ENCODE measurements around the gene CCR9. TPM values are rescaled to one million over a fixed set of nuclear protein-coding genes. Genes with fewer than 3 reads are reported as not detected.
A peak's percentile ranks its signal among the peaks of the same experiment; 100 is the strongest.

The CCR9 gene
- total and polyA plus RNA-seq, 7 experiments from 2014 or later, result 0.31 to 0.66 (median 0.48) TPM; not detected in 1

- H3K4me3 Mint-ChIP-seq, result no peak overlapping the region
- peaks cover 0 to 3% (median 0%) of the 10 kb centered on the region in 5 donors for H3K36me3 Mint-ChIP-seq
- DNase-seq, result no peak
- Histone ChIP-seq H3K9me3 (ENCODE audit: control insufficient read depth in 2 of 3, low read length in 3 of 3) (no peaks in the 10 kb centered on the region), H3K36me3 (ENCODE audit: control insufficient read depth in 2 of 3, insufficient read depth in 3 of 3, low read length in 3 of 3) (no peaks in the 10 kb centered on the region), H3K27me3 (ENCODE audit: control insufficient read depth in 2 of 2, insufficient read depth in 2 of 2, low read length in 2 of 2) (no peaks in the 10 kb centered on the region), H3K27ac (ENCODE audit: low read depth, low read length) (no peak overlapping the region), H3K4me3 (ENCODE audit: low read length) (no peak overlapping the region), H3K4me1 (ENCODE audit: control insufficient read depth in 2 of 2, insufficient read depth in 2 of 2, low read length in 2 of 2) (peaks cover 0 to 8% of the 10 kb centered on the region in 2 donors)
- H3K27ac Mint-ChIP-seq, result no peak overlapping the region
- H3K4me1 Mint-ChIP-seq, result peaks cover 10 to 42% (median 28%) of the 10 kb centered on the region in 7 donors
- intact Hi-C loops (cut with micrococcal nuclease), result no loop called here
- ChIA-PET CTCF (no interaction called here), POLR2A (no interaction called here)
- peaks cover 0 to 6% (median 0%) of the 10 kb centered on the region in 11 donors for H3K9me3 Mint-ChIP-seq
- no peak for ATAC-seq
- peaks cover 0 to 65% (median 0%) of the 10 kb centered on the region in 5 donors for H3K27me3 Mint-ChIP-seq
Observed at GRCh38 chr3:45896956-45897355, 10.6 kb downstream of the CCR9 start.

- H3K27me3 Mint-ChIP-seq, result peaks cover 0 to 24% (median 0%) of the 10 kb centered on the region in 5 donors
- H3K27ac ChIP-seq (ENCODE audit: low read depth, low read length), result no peak overlapping the region
- no peak overlapping the region for H3K4me3 Mint-ChIP-seq
- intact Hi-C loops (cut with micrococcal nuclease), result no loop called here
- no peaks in the 10 kb centered on the region for H3K36me3 ChIP-seq (ENCODE audit: control insufficient read depth in 2 of 3, insufficient read depth in 3 of 3, low read length in 3 of 3)
- H3K4me3 ChIP-seq (ENCODE audit: low read length), result no peak overlapping the region
- DNase-seq (no peak), ATAC-seq (peak; percentile 21)
- no peaks in the 10 kb centered on the region for H3K27me3 ChIP-seq (ENCODE audit: control insufficient read depth in 2 of 2, insufficient read depth in 2 of 2, low read length in 2 of 2)
- H3K9me3 Mint-ChIP-seq, result peaks cover 0 to 13% (median 0%) of the 10 kb centered on the region in 11 donors
- H3K4me1 ChIP-seq (ENCODE audit: control insufficient read depth in 2 of 2, insufficient read depth in 2 of 2, low read length in 2 of 2), result peaks cover 14 to 17% of the 10 kb centered on the region in 2 donors
- ChIA-PET POLR2A (no interaction called here), CTCF (interaction anchor here (1.0 kb wide), 1 partner anchor 8 kb away, joined by 5 read pairs; no protein-coding TSS in a partner anchor)
- H3K27ac Mint-ChIP-seq, result peak overlapping the region in 2 of 9 donors; percentile 33 to 53
- H3K9me3 ChIP-seq (ENCODE audit: control insufficient read depth in 2 of 3, low read length in 3 of 3), result no peaks in the 10 kb centered on the region
- peaks cover 5 to 34% (median 9%) of the 10 kb centered on the region in 5 donors for H3K36me3 Mint-ChIP-seq
- H3K4me1 Mint-ChIP-seq, result peaks cover 17 to 45% (median 27%) of the 10 kb centered on the region in 7 donors
Observed at GRCh38 chr3:45904931-45905330, 18.6 kb downstream of the CCR9 start.

- Mint-ChIP-seq H3K9me3 (peaks cover 0 to 13% (median 0%) of the 10 kb centered on the region in 11 donors), H3K4me1 (peaks cover 21 to 52% (median 29%) of the 10 kb centered on the region in 7 donors), H3K36me3 (peaks cover 5 to 39% (median 13%) of the 10 kb centered on the region in 5 donors), H3K27ac (peak overlapping the region in 1 of 9 donors; percentile 34), H3K4me3 (no peak overlapping the region), H3K27me3 (peaks cover 0 to 28% (median 0%) of the 10 kb centered on the region in 5 donors)
- H3K27ac ChIP-seq (ENCODE audit: low read depth, low read length), result no peak overlapping the region
- no peaks in the 10 kb centered on the region for H3K9me3 ChIP-seq (ENCODE audit: control insufficient read depth in 2 of 3, low read length in 3 of 3)
- intact Hi-C loops (cut with micrococcal nuclease), result no loop called here
- H3K36me3 ChIP-seq (ENCODE audit: control insufficient read depth in 2 of 3, insufficient read depth in 3 of 3, low read length in 3 of 3), result no peaks in the 10 kb centered on the region
- H3K27me3 ChIP-seq (ENCODE audit: control insufficient read depth in 2 of 2, insufficient read depth in 2 of 2, low read length in 2 of 2), result no peaks in the 10 kb centered on the region
- peaks cover 14 to 17% of the 10 kb centered on the region in 2 donors for H3K4me1 ChIP-seq (ENCODE audit: control insufficient read depth in 2 of 2, insufficient read depth in 2 of 2, low read length in 2 of 2)
- CTCF ChIA-PET, result no interaction called here
- no peak overlapping the region for H3K4me3 ChIP-seq (ENCODE audit: low read length)
- no peak for ATAC-seq
- POLR2A ChIA-PET, result no interaction called here
- no peak for DNase-seq
Observed at GRCh38 chr3:45905755-45906154, 19.4 kb downstream of the CCR9 start.

- Mint-ChIP-seq H3K4me3 (peak overlapping the region in 3 of 10 donors; percentile 27 to 75 (median 65)), H3K9me3 (peaks cover 0 to 10% (median 0%) of the 10 kb centered on the region in 11 donors), H3K4me1 (peaks cover 21 to 57% (median 30%) of the 10 kb centered on the region in 7 donors), H3K27me3 (peaks cover 0 to 31% (median 0%) of the 10 kb centered on the region in 5 donors), H3K27ac (peak overlapping the region in 2 of 9 donors; percentile 7 to 56), H3K36me3 (peaks cover 7 to 40% (median 13%) of the 10 kb centered on the region in 5 donors)
- Histone ChIP-seq H3K9me3 (ENCODE audit: control insufficient read depth in 2 of 3, low read length in 3 of 3) (no peaks in the 10 kb centered on the region), H3K4me1 (ENCODE audit: control insufficient read depth in 2 of 2, insufficient read depth in 2 of 2, low read length in 2 of 2) (peaks cover 14 to 17% of the 10 kb centered on the region in 2 donors), H3K27me3 (ENCODE audit: control insufficient read depth in 2 of 2, insufficient read depth in 2 of 2, low read length in 2 of 2) (no peaks in the 10 kb centered on the region), H3K27ac (ENCODE audit: low read depth, low read length) (no peak overlapping the region), H3K36me3 (ENCODE audit: control insufficient read depth in 2 of 3, insufficient read depth in 3 of 3, low read length in 3 of 3) (no peaks in the 10 kb centered on the region), H3K4me3 (ENCODE audit: low read length) (no peak overlapping the region)
- DNase-seq, result no peak
- intact Hi-C loops (cut with micrococcal nuclease), result no loop called here
- ChIA-PET POLR2A (no interaction called here), CTCF (no interaction called here)
- ATAC-seq, result no peak
Observed at GRCh38 chr3:45906681-45907407, 20.5 kb downstream of the CCR9 start.

GRCh38 chr3:45907769-45908705, 21.7 kb downstream of the CCR9 start:
- ChIA-PET CTCF (interaction anchor here (1.0 to 1.1 kb wide), 3 partner anchors 15 to 171 kb away, joined by 3 to 4 read pairs (median 3); no protein-coding TSS in a partner anchor), POLR2A (interaction anchor here (0.6 kb wide), 1 partner anchor 43 kb away, joined by 3 read pairs; no protein-coding TSS in a partner anchor)
- peak; percentile 78 for ATAC-seq
- Histone ChIP-seq H3K27me3 (ENCODE audit: control insufficient read depth in 2 of 2, insufficient read depth in 2 of 2, low read length in 2 of 2) (no peaks in the 10 kb centered on the region), H3K4me1 (ENCODE audit: control insufficient read depth in 2 of 2, insufficient read depth in 2 of 2, low read length in 2 of 2) (peaks cover 14 to 17% of the 10 kb centered on the region in 2 donors), H3K36me3 (ENCODE audit: control insufficient read depth in 2 of 3, insufficient read depth in 3 of 3, low read length in 3 of 3) (no peaks in the 10 kb centered on the region), H3K4me3 (ENCODE audit: low read length) (peak overlapping the region; percentile 7), H3K9me3 (ENCODE audit: control insufficient read depth in 2 of 3, low read length in 3 of 3) (no peaks in the 10 kb centered on the region), H3K27ac (ENCODE audit: low read depth, low read length) (no peak overlapping the region)
- Mint-ChIP-seq H3K4me1 (peaks cover 23 to 61% (median 34%) of the 10 kb centered on the region in 7 donors), H3K36me3 (peaks cover 11 to 42% (median 13%) of the 10 kb centered on the region in 5 donors), H3K27ac (peak overlapping the region in 6 of 9 donors; percentile 7 to 67 (median 60)), H3K9me3 (peaks cover 0 to 10% (median 0%) of the 10 kb centered on the region in 11 donors), H3K27me3 (peaks cover 0 to 35% (median 0%) of the 10 kb centered on the region in 5 donors), H3K4me3 (peak overlapping the region; percentile 26 to 75 (median 52))
- peak in 6 of 9 donors; percentile 15 to 49 (median 37) for DNase-seq
- intact Hi-C loops (cut with micrococcal nuclease), result no loop called here

GRCh38 chr3:45908761-45909160, 22.4 kb downstream of the CCR9 start:
- Mint-ChIP-seq H3K27me3 (peaks cover 0 to 43% (median 0%) of the 10 kb centered on the region in 5 donors), H3K27ac (peak overlapping the region in 3 of 9 donors; percentile 7 to 64 (median 56)), H3K9me3 (peaks cover 0 to 10% (median 0%) of the 10 kb centered on the region in 11 donors), H3K4me1 (peaks cover 23 to 61% (median 34%) of the 10 kb centered on the region in 7 donors), H3K4me3 (peak overlapping the region in 8 of 10 donors; percentile 26 to 75 (median 51)), H3K36me3 (peaks cover 11 to 42% (median 13%) of the 10 kb centered on the region in 5 donors)
- POLR2A ChIA-PET, result interaction anchor here (0.6 kb wide), 1 partner anchor 43 kb away, joined by 3 read pairs; no protein-coding TSS in a partner anchor
- peaks cover 14 to 17% of the 10 kb centered on the region in 2 donors for H3K4me1 ChIP-seq (ENCODE audit: control insufficient read depth in 2 of 2, insufficient read depth in 2 of 2, low read length in 2 of 2)
- intact Hi-C loops (cut with micrococcal nuclease), result no loop called here
- no peak overlapping the region for H3K27ac ChIP-seq (ENCODE audit: low read depth, low read length)
- no peak overlapping the region for H3K4me3 ChIP-seq (ENCODE audit: low read length)
- CTCF ChIA-PET, result interaction anchor here (1.0 to 1.3 kb wide), 4 partner anchors 16 to 171 kb away, joined by 3 to 4 read pairs (median 3); no protein-coding TSS in a partner anchor
- DNase-seq (no peak), ATAC-seq (no peak)
- H3K27me3 ChIP-seq (ENCODE audit: control insufficient read depth in 2 of 2, insufficient read depth in 2 of 2, low read length in 2 of 2), result no peaks in the 10 kb centered on the region
- H3K36me3 ChIP-seq (ENCODE audit: control insufficient read depth in 2 of 3, insufficient read depth in 3 of 3, low read length in 3 of 3), result no peaks in the 10 kb centered on the region
- no peaks in the 10 kb centered on the region for H3K9me3 ChIP-seq (ENCODE audit: control insufficient read depth in 2 of 3, low read length in 3 of 3)

All from naive thymus-derived CD4-positive, alpha-beta T cell (primary cell).